Tibial nerve (tissue), 3 donors: Measurements from ENCODE around the gene CHMP4B.

Experiments
- EP300 ChIP-seq, 2 donors: sonication (generic); formaldehyde crosslinking; IDR thresholded peaks; one replicate each; pipeline ENCODE4 v1.6.1; 2017; ENCODE audit warnings: antibody characterized with exemption in 2 of 2, mild to moderate bottlenecking in 1 of 2
- POLR2A ChIP-seq, 2 donors: fragments of 450-650 bp; IDR thresholded peaks; one replicate each; pipeline ENCODE4 v1.6.1; 2017; ENCODE audit warnings: antibody characterized with exemption in 2 of 2, mild to moderate bottlenecking in 2 of 2, moderate library complexity in 2 of 2

GRCh38 chr20:33883164-33883563 lies 72.0 kb downstream of the CHMP4B start:
- TF ChIP-seq EP300 (IDR thresholded peaks at IDR 0.05) (no peak), POLR2A (IDR thresholded peaks at IDR 0.05) (no peak)
